ENCODE results near the gene PHYKPL.
"Not testable (repeated sequence)": the region's sequence is repeated elsewhere in the genome, so short reads cannot be mapped to it uniquely, and the experiment has no call there.

The PHYKPL gene

DNA sequence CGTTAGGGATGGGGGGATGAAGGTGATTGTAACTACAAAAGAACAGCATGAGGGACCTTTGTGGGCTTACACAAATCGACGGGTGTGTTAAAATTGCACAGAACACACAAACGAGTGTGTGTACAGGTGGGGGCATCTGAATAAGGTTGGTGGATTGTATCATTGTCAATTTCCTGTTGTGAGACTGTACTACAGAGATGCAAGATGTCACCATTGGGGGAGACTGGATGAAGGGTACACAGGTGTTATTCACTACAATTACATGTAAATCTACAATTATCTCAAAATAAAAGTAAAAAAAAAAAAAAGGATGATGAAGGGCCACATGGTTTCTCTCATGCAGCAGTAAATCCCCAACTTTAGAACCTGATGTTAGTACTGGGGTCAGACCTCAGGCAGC lies 31.4 kb upstream of the PHYKPL start:
- no peak for DNase-seq (ENCODE audit: low spot score)

DNA sequence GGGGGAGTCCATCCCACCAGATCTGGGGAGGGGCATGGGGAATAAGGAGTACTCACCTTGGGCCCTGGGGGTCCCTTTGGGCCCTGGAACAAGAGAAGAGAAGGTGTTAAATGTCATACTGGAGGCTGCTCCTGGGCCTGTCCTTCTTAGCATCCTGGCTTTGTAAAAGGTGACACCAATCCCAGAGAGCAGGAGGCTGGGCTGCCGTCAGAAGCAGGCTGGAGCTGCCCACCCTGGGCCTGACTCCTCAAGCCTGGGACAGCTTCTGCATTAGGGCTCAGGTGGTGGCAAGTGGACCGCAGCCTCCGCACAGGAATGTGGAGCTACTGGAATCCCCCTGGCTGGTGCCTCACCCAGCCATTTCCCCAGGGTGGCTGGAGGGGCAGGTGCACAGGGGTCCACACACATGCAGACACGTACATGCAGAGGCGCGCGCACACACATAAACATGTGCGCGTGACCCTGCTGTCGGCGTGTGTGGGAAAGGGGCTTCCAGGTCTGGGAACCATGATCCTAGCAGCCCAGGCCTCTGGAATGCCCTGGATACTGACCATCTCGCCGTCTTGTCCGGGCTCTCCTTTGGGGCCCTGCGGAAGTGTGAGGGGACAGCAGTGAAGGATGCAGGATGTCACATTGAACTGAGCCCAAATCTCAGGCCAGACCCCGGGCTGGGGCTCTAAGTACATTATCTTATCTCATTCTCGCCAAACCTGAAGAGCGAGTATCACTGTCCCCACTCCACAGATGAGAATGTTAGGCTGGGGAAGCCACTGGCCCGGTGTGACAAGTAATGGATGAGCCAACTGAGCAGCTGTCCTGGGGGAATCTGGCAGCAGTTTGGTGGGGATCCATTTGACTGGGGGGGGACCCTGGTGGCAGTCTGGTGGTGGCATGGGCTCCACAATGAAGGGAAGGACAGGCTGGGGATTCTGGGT lies 29.3 kb upstream of the PHYKPL start:
- no peak for DNase-seq (ENCODE audit: low spot score)

DNA sequence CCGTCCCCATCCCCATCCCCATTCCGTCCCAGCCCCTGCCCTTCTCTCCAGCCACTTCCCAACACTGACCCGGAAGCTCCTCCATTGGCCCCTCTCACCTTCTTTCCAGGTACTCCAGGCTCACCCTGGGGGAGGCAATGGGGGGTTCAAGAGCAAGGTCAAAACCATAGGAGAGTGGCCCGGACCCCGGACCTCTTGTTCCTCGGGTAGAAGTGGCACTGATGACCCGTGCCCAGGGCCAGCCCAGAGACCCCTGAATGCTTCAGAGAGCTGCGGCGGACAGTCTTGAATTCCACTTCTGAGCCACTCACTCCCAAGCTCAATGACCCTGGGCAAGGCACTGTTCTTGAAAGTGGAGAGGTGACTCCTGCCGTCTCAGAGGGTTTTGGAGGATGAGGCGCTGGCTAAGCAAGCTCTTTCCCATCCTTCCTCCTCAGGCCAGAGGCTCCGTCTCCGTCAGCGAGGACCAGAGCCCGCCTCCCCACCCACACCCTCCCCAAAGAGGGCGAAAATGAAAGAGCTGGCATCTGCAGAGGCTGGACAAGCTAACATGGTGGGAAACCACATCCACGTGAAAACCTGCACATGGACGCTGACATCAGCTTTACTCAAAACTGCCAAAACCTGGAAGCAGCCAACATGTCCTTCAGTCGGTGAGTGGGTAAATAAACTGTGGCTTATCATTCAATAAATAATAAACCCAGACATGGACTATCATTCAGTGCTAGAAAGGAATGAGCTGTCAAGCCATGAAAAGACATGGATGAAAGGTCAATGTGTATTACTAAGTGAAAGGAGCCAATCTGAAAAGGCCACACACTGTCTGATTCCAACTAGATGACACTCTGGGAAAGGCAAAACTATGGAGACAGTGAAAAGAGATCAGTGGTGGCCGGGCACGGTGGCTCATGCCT lies 27.3 kb upstream of the PHYKPL start:
- DNase-seq (ENCODE audit: low spot score) = no peak

GRCh38 chr5:178257650-178258049 lies 25.0 kb upstream of the PHYKPL start:
- no peak for DNase-seq (ENCODE audit: low spot score)

DNA sequence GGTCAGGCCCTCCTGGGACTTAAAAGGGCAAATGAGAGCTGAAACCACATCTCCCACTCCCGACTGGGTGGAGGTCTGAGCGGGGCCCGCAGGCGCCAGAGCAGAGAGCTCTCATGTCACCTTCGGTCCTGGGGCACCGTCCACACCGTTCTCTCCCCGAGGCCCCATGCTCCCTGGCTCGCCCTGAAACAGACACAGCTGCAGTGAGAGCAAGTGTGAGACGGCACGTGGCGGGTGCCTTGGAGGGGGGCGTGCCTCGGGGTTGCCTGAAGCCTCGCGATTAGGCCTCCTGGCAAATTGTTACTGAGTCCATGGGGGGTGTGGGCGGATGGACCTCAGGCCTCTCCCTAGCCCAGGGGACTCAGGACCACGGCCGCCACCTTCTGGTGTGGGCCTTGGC lies 24.1 kb upstream of the PHYKPL start:
- no peak for DNase-seq (ENCODE audit: low spot score)

- DNase-seq (ENCODE audit: low spot score) = not testable (repeated sequence)
These were observed 21.0 kb upstream of the PHYKPL start for GRCh38 chr5:178253632-178254031.

GRCh38 chr5:178252258-178252657 lies 19.7 kb upstream of the PHYKPL start:
- DNase-seq (ENCODE audit: low spot score) = no peak

- no peak for DNase-seq (ENCODE audit: low spot score)
These were observed 17.7 kb upstream of the PHYKPL start for GRCh38 chr5:178250263-178250662.

DNA sequence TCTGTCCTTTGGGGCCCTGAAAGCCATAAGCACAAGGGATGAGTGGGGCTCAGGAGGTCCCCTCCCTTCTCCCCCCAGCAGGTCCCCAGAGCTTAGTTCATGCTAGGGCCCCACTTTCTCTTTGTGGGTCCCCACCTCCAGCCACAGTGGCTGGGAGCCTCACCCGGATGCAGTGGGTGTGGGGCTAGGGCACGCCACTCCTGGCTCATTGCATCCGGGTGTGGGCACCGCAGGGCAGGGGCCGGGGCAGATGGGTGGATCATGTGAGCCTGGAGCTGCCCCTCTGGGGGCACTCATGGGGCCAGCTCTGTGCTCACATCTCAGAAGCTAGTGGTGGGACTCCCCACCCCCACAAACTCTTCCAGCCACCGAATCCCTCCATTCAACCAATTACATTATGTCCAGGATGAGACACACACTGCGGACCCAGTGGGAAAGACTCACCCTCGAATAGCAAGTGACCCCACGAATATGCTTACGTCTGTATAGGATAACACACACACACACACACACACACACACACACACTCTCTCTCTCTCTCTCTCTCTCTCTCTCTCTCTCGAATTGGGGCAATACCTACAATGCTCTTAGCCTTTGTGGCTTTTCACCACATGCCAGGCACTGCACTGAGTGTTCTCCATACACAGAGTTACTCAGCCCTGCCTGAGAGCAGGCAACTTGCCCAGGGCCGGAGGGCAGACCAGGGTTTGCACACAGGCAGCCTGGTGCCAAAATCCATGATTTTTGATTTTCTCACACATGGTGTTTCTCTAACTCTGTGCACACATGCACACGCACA lies 16.8 kb upstream of the PHYKPL start:
- peak; percentile 94 for DNase-seq (ENCODE audit: low spot score)

GRCh38 chr5:178248750-178249149 lies 16.1 kb upstream of the PHYKPL start:
- no peak for DNase-seq (ENCODE audit: low spot score)

- no peak for DNase-seq (ENCODE audit: low spot score)
These were observed 15.2 kb upstream of the PHYKPL start for GRCh38 chr5:178247481-178248456.

GRCh38 chr5:178246624-178247279 lies 14.2 kb upstream of the PHYKPL start:
- no peak for DNase-seq (ENCODE audit: low spot score)

GRCh38 chr5:178245389-178245788 lies 12.8 kb upstream of the PHYKPL start:
- no peak for DNase-seq (ENCODE audit: low spot score)

GRCh38 chr5:178244576-178244975 lies 12.0 kb upstream of the PHYKPL start:
- no peak for DNase-seq (ENCODE audit: low spot score)

DNA sequence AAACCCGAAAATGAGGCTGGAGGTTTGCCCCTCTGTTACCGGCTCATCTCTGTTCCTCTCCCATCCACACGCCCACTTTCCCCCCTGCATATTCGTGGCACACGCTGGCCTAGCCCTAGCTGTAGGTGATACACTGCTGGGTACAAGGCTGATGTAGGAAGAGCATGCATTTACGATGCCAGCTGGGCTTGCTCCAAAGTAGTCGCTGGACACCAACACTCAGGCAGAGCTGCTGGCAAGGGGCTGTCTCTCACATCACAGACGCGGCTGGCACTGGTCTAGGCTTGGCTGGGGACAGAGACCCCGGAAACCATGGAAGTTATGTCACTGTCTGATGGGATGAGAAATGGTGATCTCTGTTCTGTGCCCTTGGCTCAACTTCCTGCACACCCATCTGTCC lies 9.8 kb upstream of the PHYKPL start:
- DNase-seq (ENCODE audit: low spot score) = no peak

DNA sequence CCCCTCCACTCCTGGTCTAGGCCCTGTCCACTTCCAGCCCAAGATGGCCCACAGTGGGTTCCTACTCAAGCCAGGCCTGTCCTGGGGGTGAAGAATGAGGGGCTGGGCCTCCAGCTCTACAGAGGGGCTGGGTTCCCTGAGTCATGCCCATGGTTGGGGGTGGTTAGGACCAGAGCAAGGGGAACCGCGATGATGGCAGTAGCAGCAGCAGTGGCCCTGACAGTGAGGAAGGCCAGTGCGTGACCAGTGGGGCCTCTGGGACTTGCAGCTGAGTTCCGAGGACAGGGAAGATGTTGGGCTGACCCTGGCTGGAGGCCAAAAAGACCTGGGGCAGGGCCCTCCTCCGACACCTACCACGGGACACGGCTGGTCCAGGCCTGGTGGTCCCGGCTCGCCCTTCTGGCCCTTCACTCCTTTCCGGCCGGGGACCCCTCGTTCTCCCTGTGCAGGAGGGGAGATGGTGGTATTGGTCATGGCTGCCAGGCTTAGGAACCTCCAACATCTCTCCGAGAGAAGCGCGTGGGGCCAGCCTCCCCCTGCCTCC lies 9.2 kb upstream of the PHYKPL start:
- DNase-seq (ENCODE audit: low spot score) = no peak

- DNase-seq (ENCODE audit: low spot score) = no peak
These were observed 8.6 kb upstream of the PHYKPL start for GRCh38 chr5:178241231-178241663.

DNA sequence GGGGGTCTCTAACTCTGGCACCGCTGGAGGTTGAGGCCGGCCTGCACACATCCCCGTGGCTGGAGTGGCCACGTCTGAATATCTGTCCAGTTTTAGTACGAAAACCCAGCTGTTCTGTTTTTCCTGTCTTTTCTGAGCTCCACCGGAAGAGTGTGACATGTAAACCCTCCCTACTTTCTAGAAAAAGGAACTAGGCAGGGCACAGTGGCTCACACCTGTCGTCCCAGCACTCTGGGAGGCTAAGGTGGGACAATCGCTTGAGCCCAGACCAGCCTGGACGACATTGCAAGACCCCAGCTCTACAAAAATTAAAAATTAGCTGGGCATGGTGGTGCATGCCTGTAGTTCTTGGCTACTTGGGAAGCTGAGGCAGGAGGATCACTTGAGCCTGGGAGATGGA lies 8.2 kb upstream of the PHYKPL start:
- DNase-seq (ENCODE audit: low spot score) = no peak

GRCh38 chr5:178240341-178240741 lies 7.7 kb upstream of the PHYKPL start:
- DNase-seq (ENCODE audit: low spot score) = no peak
